HepG2 (cell line): ENCODE measurements around the gene GSC2.

ENCODE experiments used
- SMAD3 ChIP-seq: sonication (generic); formaldehyde crosslinking; IDR thresholded peaks from 2 replicates; pipeline ENCODE4 v1.4.0; 2020; ENCODE audit warnings: missing genetic modification reagents
- TF ChIP-seq, protein P1 (sequence below): sonication (generic); formaldehyde crosslinking; IDR thresholded peaks from 2 replicates; pipeline ENCODE4 v1.5.0; 2020; ENCODE audit warnings: mild to moderate bottlenecking, missing genetic modification reagents, moderate library complexity

DNA sequence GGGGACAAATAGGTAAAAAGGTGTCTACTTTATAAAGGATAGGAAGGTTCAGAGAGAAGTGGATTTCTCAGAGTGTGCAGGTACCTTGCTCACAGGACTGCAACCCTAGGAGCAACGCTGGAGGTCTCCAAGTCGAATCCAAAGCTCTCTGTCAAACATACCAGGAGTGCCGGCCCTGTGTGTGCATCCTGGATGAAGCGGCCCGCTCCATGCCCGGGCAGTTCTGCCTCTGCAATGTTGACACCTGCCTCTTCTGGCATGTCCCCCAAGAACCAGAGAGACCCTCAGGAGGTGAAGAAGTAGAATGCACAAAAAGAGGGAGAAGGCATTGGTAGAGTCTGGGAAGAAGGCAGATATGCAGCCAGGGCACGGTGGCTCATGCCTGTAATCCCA, 22.1 kb downstream of the GSC2 start:
- TF ChIP-seq, protein P1, sequence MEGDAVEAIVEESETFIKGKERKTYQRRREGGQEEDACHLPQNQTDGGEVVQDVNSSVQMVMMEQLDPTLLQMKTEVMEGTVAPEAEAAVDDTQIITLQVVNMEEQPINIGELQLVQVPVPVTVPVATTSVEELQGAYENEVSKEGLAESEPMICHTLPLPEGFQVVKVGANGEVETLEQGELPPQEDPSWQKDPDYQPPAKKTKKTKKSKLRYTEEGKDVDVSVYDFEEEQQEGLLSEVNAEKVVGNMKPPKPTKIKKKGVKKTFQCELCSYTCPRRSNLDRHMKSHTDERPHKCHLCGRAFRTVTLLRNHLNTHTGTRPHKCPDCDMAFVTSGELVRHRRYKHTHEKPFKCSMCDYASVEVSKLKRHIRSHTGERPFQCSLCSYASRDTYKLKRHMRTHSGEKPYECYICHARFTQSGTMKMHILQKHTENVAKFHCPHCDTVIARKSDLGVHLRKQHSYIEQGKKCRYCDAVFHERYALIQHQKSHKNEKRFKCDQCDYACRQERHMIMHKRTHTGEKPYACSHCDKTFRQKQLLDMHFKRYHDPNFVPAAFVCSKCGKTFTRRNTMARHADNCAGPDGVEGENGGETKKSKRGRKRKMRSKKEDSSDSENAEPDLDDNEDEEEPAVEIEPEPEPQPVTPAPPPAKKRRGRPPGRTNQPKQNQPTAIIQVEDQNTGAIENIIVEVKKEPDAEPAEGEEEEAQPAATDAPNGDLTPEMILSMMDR (CRISPR knock-in tag): no peak
- TF ChIP-seq SMAD3 (CRISPR knock-in tag): no peak
